ENCODE data around the gene FLCN. TPM values are rescaled to one million over a fixed set of nuclear protein-coding genes. Genes with fewer than 3 reads are reported as not detected.
"Not testable (repeated sequence)": the region's sequence is repeated elsewhere in the genome, so short reads cannot be mapped to it uniquely, and the experiment has no call there.

FLCN gene
- total RNA-seq, 1 experiment from 2014 or later = 14.8 TPM

DNA sequence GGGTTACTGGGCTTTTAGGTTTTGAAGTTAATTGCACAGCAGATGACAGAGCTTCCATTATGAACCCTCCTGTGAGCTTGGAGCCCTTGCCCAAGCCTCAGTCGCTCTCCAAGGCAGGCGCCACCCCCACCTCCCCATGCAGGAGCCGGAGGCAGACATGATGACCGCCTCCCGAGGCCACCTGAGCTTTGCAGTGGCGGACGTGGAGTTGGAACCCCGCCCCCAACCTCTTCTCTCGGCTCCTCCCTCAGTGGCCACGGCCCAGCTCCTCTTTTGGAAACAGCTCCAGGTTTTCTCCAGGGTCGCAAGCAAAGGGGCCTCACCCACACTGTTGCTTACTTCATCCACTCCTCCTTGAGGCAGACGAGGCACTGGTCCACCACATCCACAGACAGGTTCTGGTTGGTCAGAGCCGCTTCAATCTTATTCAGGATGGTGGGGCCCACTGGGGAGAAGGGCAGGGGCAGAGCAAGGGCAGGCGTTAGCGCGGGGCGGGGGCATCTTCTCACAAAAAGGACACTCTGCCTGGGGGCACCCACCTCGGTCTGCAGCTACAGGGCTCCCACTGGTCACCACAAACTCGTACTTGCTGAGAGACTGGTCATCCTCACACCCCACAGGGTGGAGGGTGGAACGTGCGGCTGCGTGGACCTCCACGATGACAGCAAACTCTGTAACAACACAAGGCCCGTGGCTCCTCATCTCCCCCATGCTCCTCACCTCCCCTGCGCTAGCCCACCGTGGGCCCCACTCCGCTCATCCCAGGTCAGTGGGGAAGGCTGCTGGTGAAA, 22.1 kb downstream of the FLCN start:
- no peak for DNase-seq (ENCODE audit: low spot score)

- DNase-seq (ENCODE audit: low spot score) = no peak
These were observed 23.2 kb downstream of the FLCN start for GRCh38 chr17:17213775-17214174.

GRCh38 chr17:17207998-17208397, 29.0 kb downstream of the FLCN start:
- no peak for DNase-seq (ENCODE audit: low spot score)

DNA sequence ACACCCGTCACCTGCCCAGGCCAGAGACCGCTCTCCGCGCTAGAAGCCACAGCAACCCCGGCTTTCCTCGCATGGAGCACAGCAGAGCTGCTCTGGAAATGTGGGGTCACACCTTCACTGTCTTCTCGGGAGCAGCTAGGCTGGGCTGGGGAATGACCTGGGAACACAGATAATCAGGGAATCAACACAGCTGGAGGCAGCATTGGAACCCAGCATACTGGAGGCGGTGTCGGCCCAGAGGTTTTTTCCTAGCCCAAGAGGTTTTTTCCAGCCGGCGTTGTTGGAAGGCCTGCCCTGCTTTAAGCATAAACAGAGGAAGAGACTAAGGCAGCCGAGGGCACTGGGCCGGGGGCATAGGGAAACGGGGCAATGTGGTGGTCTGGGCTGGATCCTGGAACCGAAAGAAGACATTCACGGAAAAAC, 30.0 kb downstream of the FLCN start:
- DNase-seq (ENCODE audit: low spot score) = no peak

DNA sequence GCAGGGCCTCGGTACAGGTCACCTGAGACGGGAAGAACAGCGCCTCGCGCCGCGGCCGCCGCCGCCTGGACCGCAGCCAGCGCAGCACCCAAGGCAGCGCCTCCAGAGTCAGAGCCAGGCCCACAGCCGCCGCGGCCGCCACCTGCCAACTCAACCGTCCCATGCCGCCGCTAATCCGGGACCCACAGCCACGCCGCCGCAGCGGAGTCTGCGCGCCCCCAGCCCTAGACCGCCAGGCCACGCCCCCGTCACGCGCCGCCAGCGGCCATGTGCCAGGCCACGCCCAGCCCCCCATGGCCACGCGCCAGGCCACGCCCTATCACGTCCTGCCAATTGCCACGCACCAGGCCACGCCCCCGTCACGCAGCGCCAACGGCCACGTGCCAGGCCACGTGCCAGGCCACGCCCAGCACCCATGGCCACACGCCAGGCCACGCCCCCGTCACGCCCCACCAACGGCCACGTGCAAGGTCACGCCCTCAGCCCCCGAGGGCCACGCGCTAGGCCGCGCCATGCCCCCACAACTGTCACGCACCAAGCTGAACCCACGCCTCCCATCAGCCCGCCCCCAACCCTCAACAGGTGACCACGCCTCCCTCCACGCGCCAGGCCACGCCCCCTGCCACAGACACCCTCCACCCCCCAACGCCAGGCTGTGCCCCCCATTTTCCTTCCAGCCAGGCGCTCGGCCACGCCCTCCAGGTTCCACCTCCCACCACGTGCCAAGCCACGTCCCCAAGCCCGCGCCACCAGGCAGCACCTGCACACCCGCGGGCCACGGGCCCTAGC, 30.6 kb downstream of the FLCN start, which contains the start of gene PLD6:
TSS of gene PLD6 (minus strand) at position 210 of the 789 bp plus-strand sequence. CDS start at position 163, 47 bp downstream.
- DNase-seq (ENCODE audit: low spot score) = peak; percentile 61

GRCh38 chr17:17205368-17206123, 31.4 kb downstream of the FLCN start:
- DNase-seq (ENCODE audit: low spot score) = peak; percentile 61

DNA sequence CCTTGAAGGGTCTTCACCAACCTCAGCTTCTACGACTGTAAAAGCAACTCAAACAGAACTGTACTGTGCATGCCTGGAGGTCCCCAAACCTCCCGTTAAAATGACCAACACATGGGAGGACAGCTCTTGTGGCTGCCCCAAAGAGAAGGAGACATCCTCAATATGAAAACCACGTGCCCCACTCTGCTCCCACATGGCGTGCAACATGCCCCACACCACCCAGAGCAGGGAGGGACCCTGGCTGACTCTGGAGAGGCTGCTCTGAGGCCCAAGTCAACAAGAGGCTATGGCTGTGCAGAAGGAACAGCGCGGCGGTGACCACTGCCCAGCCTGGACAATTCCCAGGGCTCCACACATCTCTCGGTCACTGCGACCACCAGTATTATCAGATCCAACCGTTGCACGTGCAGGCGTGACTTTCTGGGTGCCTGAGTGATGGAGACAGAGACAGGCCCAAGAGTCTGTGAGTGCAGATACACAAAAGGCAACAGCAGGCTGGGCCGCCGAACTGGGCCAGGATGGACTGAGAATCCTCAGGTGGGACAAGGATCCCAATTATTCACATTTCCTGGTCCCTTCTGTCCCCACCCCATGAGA, 32.2 kb downstream of the FLCN start:
- DNase-seq (ENCODE audit: low spot score) = no peak

DNA sequence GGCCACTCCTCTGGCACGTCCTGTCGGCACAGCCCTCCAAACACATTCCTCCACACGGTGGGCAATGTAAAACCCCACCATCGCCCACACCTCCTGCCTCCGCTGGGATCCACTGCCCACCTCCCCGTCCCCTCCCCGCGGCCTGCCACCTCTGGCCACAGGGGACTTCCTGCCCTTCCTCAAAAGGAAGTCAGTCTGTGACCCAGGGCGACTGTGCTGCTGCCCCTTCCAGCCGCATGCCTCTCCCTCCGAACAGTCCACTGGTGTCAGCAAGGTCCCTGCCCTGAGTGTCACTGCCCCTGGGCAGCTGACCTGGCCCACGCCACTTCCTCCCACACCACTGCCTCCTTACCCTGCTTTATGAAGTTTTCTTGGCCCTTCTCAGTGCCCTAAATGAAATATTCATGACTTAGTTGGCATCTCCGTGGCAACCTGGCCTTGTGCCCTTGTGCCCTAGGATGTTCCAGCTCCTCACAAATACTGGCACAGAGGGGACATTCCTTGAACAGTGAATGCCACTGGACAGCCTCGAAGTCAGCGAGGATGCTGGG, 32.9 kb downstream of the FLCN start:
- no peak for DNase-seq (ENCODE audit: low spot score)

DNA sequence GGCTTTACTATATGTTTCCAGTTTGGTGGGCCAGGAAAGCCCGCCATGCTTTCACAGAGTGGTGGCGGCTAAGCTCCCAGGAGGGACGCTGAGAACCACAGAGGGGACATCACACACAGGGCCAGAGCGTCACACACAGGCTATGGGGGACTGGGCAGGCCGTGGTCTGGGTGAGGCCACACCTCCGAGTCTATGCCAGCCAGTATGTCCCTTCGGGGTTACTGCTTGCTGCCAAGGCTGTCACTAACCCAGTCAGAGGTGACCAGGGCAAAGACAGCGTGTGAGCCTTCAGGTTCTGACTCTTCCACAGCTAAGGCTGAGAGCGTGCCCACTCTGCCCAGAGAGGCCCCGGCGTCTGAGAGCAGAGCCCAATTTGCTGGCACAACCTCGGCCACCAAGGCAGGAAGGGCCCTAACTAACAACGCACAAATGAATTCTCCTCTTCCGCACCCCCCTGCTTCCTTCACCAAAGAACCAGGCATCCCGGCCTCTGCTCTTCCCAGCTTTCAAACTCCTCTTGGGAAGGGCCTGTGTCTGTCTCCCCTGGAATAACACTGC, 33.7 kb downstream of the FLCN start:
- DNase-seq (ENCODE audit: low spot score) = no peak

DNA sequence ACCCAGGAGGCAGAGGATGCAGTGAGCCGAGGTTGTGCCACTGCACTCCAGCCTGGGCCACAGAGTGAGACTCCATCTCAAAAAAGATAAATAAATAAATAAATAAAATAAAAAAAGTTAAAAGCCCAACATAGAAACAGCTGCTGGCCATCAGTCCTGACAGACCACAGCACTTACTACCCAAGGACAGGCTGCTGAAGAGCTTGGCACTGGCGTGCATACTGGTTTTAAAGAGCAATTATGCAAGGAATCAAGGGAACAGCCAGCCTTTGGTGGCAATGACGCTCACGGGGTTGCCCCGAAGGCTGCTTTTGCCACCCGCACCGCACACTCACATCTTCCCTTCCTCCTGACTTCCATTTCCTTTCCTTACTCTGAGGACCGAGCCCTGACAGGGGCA, 35.1 kb downstream of the FLCN start:
- DNase-seq (ENCODE audit: low spot score) = no peak

DNA sequence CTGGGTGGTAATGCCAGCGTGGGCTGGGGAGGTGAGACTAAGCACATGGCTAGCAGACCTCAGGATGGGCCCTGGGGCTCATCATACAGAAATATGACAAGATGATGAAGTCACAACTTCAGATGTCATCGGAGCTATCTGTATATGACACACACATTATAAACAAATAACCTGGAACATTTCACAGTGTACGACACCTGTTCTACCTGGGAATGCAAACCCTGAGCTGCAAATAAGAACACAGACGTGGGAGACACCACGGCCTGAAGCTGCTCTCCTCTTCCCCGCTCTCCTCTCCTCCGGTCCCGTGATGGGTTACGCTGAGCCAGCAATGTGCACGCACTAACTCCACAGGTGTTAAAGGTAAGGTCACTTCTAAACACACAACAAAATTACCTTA, 35.7 kb downstream of the FLCN start:
- DNase-seq (ENCODE audit: low spot score) = no peak

DNA sequence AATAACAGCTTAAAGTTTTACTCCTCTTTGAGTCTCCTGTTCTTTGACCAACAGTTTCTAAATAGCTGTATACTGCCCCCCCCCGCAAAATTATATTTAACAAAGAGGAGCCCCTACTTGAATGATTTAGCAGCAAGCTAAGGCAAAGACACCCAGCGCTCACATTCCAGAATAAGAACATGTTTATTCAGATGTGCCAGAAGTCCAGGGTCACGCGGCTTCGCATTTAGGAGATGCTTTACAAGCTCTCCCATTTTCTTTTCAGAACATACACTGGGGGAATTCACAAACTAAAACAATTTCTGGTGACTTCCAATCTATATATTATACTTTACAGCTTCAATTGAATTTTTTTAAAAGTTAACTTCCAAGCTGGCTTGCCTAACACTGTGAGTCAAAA, 36.1 kb downstream of the FLCN start:
- DNase-seq (ENCODE audit: low spot score) = no peak

DNA sequence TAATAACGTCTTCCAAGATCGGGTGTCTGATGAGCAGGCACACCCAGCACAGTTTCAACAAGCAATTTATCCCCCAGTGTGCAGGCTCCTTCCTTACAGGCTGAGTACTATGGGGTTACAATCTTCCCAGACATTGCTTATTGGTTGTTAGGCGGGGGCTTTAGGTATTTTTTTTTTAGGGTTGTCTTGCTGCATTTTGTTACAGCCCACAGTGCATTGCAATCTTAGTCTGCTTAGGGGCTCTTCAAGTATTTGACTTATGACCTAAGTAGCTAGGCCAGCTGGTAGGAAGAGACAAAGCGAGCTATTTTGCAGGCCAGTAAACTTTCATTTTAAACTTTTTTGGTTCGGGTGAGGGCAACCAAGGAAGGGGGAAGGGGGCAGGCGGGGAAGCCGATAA, 36.7 kb downstream of the FLCN start:
- no peak for DNase-seq (ENCODE audit: low spot score)

DNA sequence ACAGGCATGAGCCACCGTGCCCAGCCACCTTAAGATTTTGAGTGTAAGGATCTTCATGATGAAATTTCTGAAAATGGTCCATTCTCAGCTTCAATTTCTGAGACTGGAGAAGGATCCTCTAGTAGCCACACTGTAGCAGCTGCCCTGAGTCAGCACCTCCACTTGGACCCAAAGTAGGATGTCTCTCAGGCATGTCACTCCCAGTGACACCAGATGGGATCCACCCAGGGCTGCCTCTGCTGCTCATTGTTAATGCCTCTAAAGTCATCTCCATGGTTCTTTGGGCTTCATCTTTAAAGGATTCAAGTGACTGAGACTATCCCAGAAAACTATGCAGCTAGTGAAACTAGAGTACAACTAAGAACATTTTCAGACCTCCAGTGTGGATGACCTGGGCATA, 38.7 kb downstream of the FLCN start:
- no peak for DNase-seq (ENCODE audit: low spot score)

DNA sequence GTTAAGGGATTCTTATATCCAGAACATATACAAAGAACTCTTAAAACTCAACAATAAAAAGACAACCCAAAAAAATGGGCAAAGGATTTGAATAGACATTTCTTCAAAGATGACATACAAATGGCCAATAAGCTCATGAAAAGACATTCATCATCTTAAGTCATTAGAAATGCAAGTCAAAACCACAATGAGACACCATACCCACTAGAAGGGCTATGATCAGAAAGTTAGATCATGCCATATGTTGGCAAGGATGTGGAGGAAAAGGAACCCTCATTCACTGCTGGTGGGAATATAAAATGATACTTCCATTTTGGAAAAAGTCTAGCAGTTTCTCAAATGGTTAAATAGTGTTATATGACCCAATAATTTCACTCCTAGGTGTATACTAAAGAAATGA, 40.2 kb downstream of the FLCN start:
- no peak for DNase-seq (ENCODE audit: low spot score)

DNA sequence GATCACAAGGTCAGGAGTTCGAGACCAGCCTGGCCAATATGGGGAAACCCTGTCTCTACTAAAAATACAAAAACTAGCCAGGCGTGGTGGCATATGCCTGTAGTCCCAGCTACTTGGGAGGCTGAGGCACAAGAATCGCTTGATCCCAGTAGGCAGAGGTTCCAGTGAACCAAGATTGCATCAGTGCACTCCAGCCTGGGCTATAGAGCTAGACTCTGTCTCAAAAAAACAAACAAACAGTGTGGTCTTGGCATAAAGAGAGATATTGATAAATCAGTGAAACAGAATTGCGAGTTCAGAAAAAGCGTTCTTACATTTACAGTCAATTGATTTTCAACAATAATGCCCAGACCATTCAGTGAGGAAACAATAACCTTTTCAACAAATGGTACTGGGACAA, 41.5 kb downstream of the FLCN start:
- not testable (repeated sequence) for DNase-seq (ENCODE audit: low spot score)

- DNase-seq (ENCODE audit: low spot score) = no peak
These were observed 45.0 kb downstream of the FLCN start for GRCh38 chr17:17191961-17192381.

- DNase-seq (ENCODE audit: low spot score) = no peak
These were observed 45.6 kb downstream of the FLCN start for GRCh38 chr17:17191346-17191792.

DNA sequence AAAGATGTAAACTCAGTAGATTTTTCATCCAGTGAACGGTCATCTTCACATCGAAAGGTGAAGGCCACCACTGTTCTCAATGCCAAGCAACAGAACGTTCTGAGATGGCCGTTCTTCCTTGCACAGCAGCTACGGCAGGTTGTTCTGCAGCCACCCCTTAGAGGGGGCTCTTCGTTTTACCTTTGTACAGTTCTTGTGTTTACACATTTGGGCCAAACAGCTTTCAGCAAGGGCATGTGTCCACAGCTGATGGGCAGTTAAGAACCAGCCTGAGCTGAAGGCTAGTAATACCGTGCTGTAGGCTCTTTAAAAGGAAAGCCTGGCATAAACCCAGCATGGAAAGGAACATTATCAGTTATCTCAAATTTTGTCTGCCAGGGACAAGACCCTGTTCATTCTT, 46.8 kb downstream of the FLCN start:
- DNase-seq (ENCODE audit: low spot score) = no peak

- no peak for DNase-seq (ENCODE audit: low spot score)
These were observed 47.4 kb downstream of the FLCN start for GRCh38 chr17:17189559-17189958.

DNA sequence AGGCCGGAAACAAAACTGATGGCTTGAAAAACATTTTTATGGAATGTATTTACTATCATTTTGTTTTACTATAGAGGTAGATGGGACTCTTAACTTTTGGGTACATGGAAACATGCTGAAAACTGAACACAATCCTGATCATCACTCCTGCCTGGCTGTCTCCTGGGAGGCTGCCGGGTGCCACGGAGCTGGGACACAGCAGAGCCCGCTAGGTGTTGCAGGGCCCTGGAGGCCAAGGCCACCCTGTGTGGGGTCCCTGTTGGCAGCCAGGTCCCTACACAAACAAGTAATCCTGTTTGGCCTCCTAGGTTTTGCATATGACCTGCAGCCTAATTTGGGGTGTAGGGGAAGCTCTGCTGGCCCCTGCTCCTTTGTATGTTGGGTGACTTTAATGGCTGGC, 48.4 kb downstream of the FLCN start:
- DNase-seq (ENCODE audit: low spot score) = no peak
